ENCODE results near the gene CCDC136.

CCDC136 gene

GRCh38 chr7:128763541-128763940 is 28.2 kb upstream of the CCDC136 start:
- TF ChIP-seq CTCF (IDR thresholded peaks at IDR 0.05; ENCODE audit: low read depth, low read length, missing control alignments): no peak
- DNase-seq (ENCODE audit: extremely low read depth, low read depth): no peak
- no peak overlapping the region for H3K4me3 ChIP-seq (replicated peaks; ENCODE audit: low read depth, low read length)

GRCh38 chr7:128767475-128768110 is 24.2 kb upstream of the CCDC136 start:
- TF ChIP-seq CTCF (IDR thresholded peaks at IDR 0.05; ENCODE audit: low read depth, low read length, missing control alignments): no peak
- no peak overlapping the region for H3K4me3 ChIP-seq (replicated peaks; ENCODE audit: low read depth, low read length)
- no peak for DNase-seq (ENCODE audit: extremely low read depth, low read depth)

- H3K4me3 ChIP-seq (replicated peaks; ENCODE audit: low read depth, low read length): no peak overlapping the region
- TF ChIP-seq CTCF (IDR thresholded peaks at IDR 0.05; ENCODE audit: low read depth, low read length, missing control alignments): no peak
- DNase-seq (ENCODE audit: extremely low read depth, low read depth): no peak
Measured at GRCh38 chr7:128770233-128770632, 21.5 kb upstream of the CCDC136 start.

GRCh38 chr7:128773604-128774003 is 18.2 kb upstream of the CCDC136 start:
- TF ChIP-seq CTCF (IDR thresholded peaks at IDR 0.05; ENCODE audit: low read depth, low read length, missing control alignments): no peak
- H3K4me3 ChIP-seq (replicated peaks; ENCODE audit: low read depth, low read length): no peak overlapping the region
- DNase-seq (ENCODE audit: extremely low read depth, low read depth): no peak

- no peak for DNase-seq (ENCODE audit: extremely low read depth, low read depth)
- H3K4me3 ChIP-seq (replicated peaks; ENCODE audit: low read depth, low read length): no peak overlapping the region
- TF ChIP-seq CTCF (IDR thresholded peaks at IDR 0.05; ENCODE audit: low read depth, low read length, missing control alignments): no peak
Measured at GRCh38 chr7:128774029-128774689, 17.6 kb upstream of the CCDC136 start.

- no peak overlapping the region for H3K4me3 ChIP-seq (replicated peaks; ENCODE audit: low read depth, low read length)
- TF ChIP-seq CTCF (IDR thresholded peaks at IDR 0.05; ENCODE audit: low read depth, low read length, missing control alignments): no peak
- DNase-seq (ENCODE audit: extremely low read depth, low read depth): no peak
Measured at GRCh38 chr7:128774921-128775320, 16.8 kb upstream of the CCDC136 start.

Measured in HFF-Myc (cell line).